SK-N-MC (cell line): ENCODE results near the gene ANGEL2.
"Not testable (repeated sequence)": the region's sequence is repeated elsewhere in the genome, so short reads cannot be mapped to it uniquely, and the experiment has no call there.

Experiments
- DNase-seq: peaks from one replicate; pipeline ENCODE4 v3.0.0-alpha.2; 2011; ENCODE audit warnings: low read depth, low spot score
- H3K27ac ChIP-seq: fragments of 200-600 bp; sonication (generic); 2 replicates; pipeline ENCODE4 v1.5.1; 2016; ENCODE audit warnings: mixed run types
- H3K36me3 ChIP-seq: fragments of 200-600 bp; sonication (generic); 2 replicates; pipeline ENCODE4 v1.6.1; 2017; ENCODE audit warnings: antibody characterized with exemption, low read length, mixed read lengths; ENCODE audit not compliant: insufficient read depth
- H3K4me3 ChIP-seq: fragments of 200-600 bp; sonication (generic); 2 replicates; pipeline ENCODE4 v1.5.1; 2016
- H3K9ac ChIP-seq: fragments of 200-600 bp; sonication (generic); 2 replicates; pipeline ENCODE4 v1.8.0; 2017; ENCODE audit warnings: mixed run types, mixed read lengths; ENCODE audit not compliant: insufficient read length
- H3K9me3 ChIP-seq: fragments of 200-600 bp; sonication (generic); 2 replicates; pipeline ENCODE4 v1.6.1; 2017; ENCODE audit warnings: low read depth, mild to moderate bottlenecking, antibody characterized with exemption, low read length, moderate library complexity, mixed read lengths
- EZH2 ChIP-seq: fragments of 200-600 bp; sonication (generic); IDR thresholded peaks from one replicate; pipeline ENCODE4 v1.6.1; 2017; ENCODE audit warnings: antibody characterized with exemption
- FOXP2 ChIP-seq: optimal IDR thresholded peaks from 2 replicates; pipeline ENCODE3; 2011; ENCODE audit warnings: mild to moderate bottlenecking, moderate library complexity; ENCODE audit not compliant: insufficient read depth; ENCODE audit errors: extremely low read length, control extremely low read depth
- POLR2AphosphoS5 ChIP-seq: IDR thresholded peaks from 2 replicates; pipeline ENCODE4 v1.6.1; 2012; ENCODE audit warnings: mild to moderate bottlenecking, low read depth, low read length, borderline replicate concordance

ANGEL2 gene

DNA sequence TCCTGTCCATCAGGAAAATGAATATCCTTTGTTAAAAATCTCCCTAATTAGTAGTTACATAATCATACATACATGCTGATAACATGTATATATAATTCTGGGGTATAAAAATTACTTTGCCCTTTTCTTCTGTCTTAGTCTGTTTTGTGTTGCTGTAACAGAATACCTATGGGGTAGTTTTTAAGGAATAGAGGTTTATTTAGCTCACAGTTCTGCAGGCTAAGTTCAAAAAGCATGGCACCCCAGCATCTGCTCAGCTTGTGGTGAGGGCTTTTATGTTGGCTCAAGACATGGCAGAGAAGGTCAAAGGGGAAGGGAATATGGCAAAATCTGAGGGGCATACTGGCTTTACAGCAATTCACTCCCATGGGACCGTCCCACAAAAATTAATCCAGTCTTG is 19.0 kb upstream of the ANGEL2 start:
- no peak for TF ChIP-seq POLR2AphosphoS5
- H3K9me3 ChIP-seq, result no peaks in the 10 kb centered on the region
- no peak for DNase-seq
- H3K4me3 ChIP-seq, result no peak overlapping the region
- no peak overlapping the region for H3K27ac ChIP-seq
- H3K36me3 ChIP-seq, result no peaks in the 10 kb centered on the region
- no peak overlapping the region for H3K9ac ChIP-seq

DNA sequence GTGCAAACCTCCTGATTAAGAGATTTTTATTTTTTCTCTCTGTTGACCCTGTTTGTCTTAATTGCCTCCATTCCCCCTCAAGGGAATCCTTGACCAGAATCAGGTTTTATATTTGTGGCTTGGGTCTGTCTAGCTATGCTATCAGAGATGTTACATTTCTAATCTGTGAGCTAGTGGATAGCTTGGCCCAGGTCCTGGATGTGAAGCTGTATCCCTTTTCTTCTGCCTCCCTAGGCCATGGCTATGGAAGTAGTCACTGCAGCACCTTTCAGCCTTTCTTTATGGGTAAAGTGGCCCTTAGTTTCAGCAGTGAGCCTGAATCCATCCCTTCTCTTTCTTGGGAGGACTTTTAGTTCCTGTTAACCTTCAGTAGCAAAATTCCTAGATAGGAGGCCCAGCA is 17.0 kb upstream of the ANGEL2 start:
- Histone ChIP-seq H3K4me3 (no peak overlapping the region), H3K27ac (no peak overlapping the region), H3K36me3 (no peaks in the 10 kb centered on the region), H3K9ac (no peak overlapping the region), H3K9me3 (no peaks in the 10 kb centered on the region)
- no peak for DNase-seq
- TF ChIP-seq POLR2AphosphoS5 (no peak), FOXP2 (no peak), EZH2 (no peak)

DNA sequence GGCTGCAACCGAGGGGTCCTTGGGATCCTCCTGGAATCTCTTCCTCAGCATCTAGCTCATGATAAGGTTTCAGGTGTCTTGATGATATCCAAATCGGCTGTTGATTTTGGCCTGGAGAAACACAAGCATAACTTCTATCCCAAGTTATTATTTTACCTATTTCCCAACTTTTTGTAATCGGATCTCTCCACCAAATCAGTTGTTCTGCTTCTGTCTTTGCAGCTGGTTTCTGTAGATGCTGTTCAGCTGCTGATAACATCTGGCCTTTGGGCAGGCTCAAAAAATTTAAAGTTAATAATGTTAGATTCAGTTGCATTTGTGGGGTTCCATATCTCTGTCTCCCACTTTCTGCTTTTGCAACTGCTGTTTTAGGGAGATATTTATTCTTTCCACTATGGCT is 11.4 kb upstream of the ANGEL2 start:
- H3K36me3 ChIP-seq, DNase-seq, H3K4me3 ChIP-seq, H3K9me3 ChIP-seq, H3K9ac ChIP-seq, H3K27ac ChIP-seq: not testable (repeated sequence)

DNA sequence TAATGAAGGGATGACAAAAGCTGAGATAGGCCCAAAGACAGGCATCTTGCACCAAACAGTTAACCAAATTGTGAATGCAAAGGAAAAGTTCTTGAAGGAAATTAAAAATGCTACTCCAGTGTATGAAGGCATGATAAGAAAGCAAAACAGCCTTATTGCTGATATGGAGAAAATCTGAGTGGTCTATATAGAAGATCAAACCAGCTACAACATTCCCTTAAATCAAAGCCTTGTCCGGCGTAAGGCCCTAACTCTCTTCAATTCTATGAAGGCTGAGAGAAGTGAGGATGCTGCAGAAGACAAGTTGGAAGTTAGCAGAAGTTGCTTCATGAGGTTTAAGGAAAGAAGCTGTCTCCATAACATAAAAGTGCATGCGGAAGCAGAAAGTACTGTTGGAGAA is 4.3 kb upstream of the ANGEL2 start:
- no peak for DNase-seq
- TF ChIP-seq POLR2AphosphoS5 (no peak), EZH2 (no peak), FOXP2 (no peak)
- Histone ChIP-seq H3K27ac (no peak overlapping the region), H3K4me3 (no peak overlapping the region), H3K9me3 (no peaks in the 10 kb centered on the region), H3K36me3 (no peaks in the 10 kb centered on the region), H3K9ac (no peak overlapping the region)

GRCh38 chr1:213019450-213019849 is 3.8 kb upstream of the ANGEL2 start:
- no peak for TF ChIP-seq POLR2AphosphoS5
- no peak for TF ChIP-seq FOXP2
- no peak for TF ChIP-seq EZH2
- no peak for DNase-seq
- no peaks in the 10 kb centered on the region for H3K36me3 ChIP-seq
- H3K9me3 ChIP-seq, result no peaks in the 10 kb centered on the region
- H3K9ac ChIP-seq, result no peak overlapping the region
- H3K4me3 ChIP-seq, result no peak overlapping the region
- H3K27ac ChIP-seq, result no peak overlapping the region

DNA sequence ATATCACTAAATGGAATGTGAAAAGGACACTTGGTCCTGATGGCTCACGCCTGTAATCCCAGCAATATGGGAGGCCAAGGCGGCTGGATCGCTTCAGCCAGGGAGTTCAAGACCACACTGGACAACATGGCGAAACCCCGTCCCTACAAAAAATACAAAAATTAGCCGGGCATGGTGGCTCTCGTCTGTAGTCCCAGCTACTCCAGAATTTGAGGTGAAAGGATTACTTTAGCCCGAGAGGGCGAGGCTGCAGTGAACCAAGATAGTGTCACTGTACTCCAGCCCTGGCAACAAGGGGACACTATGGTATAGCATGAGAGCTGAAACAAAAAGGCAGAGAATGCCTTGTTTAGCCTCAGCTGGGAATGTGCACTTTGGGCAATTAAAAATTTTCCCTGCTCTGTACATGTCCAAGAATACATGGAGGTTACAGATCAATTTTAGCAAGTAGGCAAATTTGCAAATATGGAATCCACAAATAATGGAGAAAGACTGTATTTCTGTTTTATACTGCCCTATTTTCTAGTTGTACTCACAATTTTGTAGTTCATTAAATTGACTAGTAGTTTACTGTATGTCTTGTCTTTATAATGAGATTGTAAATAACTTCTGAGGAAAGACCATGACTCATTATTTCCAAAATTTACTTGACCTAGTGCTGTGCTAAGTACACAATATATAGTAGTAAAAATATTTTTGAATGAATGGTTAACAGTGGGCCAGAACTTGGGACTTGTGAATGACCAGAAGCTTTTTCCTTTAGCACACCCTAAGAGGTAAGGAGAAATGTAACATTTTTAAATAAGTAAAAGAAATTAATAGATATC is 2.0 kb upstream of the ANGEL2 start:
- Histone ChIP-seq H3K9ac (no peak overlapping the region), H3K9me3 (no peaks in the 10 kb centered on the region), H3K36me3 (peaks cover 6% of the 10 kb centered on the region), H3K4me3 (no peak overlapping the region), H3K27ac (no peak overlapping the region)
- TF ChIP-seq EZH2, result no peak
- no peak for TF ChIP-seq POLR2AphosphoS5
- TF ChIP-seq FOXP2, result no peak
- no peak for DNase-seq

GRCh38 chr1:213014642-213015041 is 1.0 kb downstream of the ANGEL2 start:
- Histone ChIP-seq H3K4me3 (peak overlapping the region; percentile 93), H3K9ac (peak overlapping the region; percentile 80), H3K27ac (peak overlapping the region; percentile 2; the same call in 1 of the 2 replicates), H3K36me3 (peaks cover 27% of the 10 kb centered on the region), H3K9me3 (no peaks in the 10 kb centered on the region)
- TF ChIP-seq EZH2, result no peak
- TF ChIP-seq POLR2AphosphoS5, result no peak
- TF ChIP-seq FOXP2, result no peak
- DNase-seq, result no peak

DNA sequence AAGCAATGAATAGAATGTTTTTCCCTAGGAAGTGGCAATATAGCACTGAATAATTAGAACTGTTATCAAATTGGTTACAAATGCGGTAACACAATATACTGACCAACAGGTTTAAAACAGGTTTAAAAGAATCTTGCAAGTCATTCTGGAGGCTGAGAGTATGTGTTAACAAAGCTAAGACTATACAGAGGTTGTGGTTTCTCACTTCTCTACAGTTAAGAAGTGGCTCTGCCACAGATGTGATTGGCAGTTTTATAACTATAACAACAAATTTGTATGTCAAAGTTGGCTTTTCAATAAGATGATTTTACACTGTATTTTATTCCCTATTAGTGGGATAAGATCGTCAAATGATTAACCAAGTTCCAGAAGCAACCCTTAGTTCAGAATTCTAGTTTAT is 7.1 kb downstream of the ANGEL2 start:
- H3K36me3 ChIP-seq, result peaks cover 73% of the 10 kb centered on the region
- DNase-seq, result no peak
- TF ChIP-seq FOXP2 (no peak), EZH2 (no peak), POLR2AphosphoS5 (no peak)
- H3K9ac ChIP-seq, result no peak overlapping the region
- no peak overlapping the region for H3K27ac ChIP-seq
- H3K9me3 ChIP-seq, result no peaks in the 10 kb centered on the region
- no peak overlapping the region for H3K4me3 ChIP-seq

- no peak for TF ChIP-seq EZH2
- no peak for TF ChIP-seq FOXP2
- TF ChIP-seq POLR2AphosphoS5, result no peak
- Histone ChIP-seq H3K9ac (peak overlapping the region; percentile 6), H3K4me3 (no peak overlapping the region), H3K36me3 (peaks cover 69% of the 10 kb centered on the region), H3K9me3 (no peaks in the 10 kb centered on the region), H3K27ac (peak overlapping the region; percentile 67; the same call in 1 of the 2 replicates)
- DNase-seq, result no peak
Observed at GRCh38 chr1:213003256-213003655, 12.4 kb downstream of the ANGEL2 start.
